SJSA1 (cell line): ENCODE measurements around the gene ANKH. TPM values are rescaled to one million over a fixed set of nuclear protein-coding genes. Genes with fewer than 3 reads are reported as not detected.

Experiments
- DNase-seq, 2 experiments: peaks; one replicate each; pipeline ENCODE4 v3.0.0-alpha.2; 2015 to 2020; ENCODE audit warnings: low spot score in 2 of 2, low read depth in 1 of 2
- H3K27ac ChIP-seq: fragments of 250-450 bp; sonication (Bioruptor Pico); 2 replicates; pipeline ENCODE4 v1.5.1; 2020; ENCODE audit warnings: mild to moderate bottlenecking, moderate library complexity
- H3K27me3 ChIP-seq: fragments of 250-450 bp; sonication (Bioruptor Pico); replicated peaks from 2 replicates; pipeline ENCODE4 v1.5.1; 2020; ENCODE audit warnings: mild to moderate bottlenecking, moderate library complexity
- H3K36me3 ChIP-seq: fragments of 250-450 bp; sonication (Bioruptor Pico); 2 replicates; pipeline ENCODE4 v1.5.1; 2020; ENCODE audit warnings: mild to moderate bottlenecking
- H3K4me1 ChIP-seq: fragments of 250-450 bp; sonication (Bioruptor Pico); replicated peaks from 2 replicates; pipeline ENCODE4 v1.6.1; 2021; ENCODE audit warnings: mild to moderate bottlenecking
- H3K4me3 ChIP-seq: fragments of 250-450 bp; sonication (Bioruptor Pico); 2 replicates; pipeline ENCODE4 v1.5.1; 2020; ENCODE audit warnings: mild to moderate bottlenecking
- H3K9me3 ChIP-seq: fragments of 250-450 bp; sonication (Bioruptor Pico); replicated peaks from 2 replicates; pipeline ENCODE4 v1.5.1; 2020; ENCODE audit warnings: mild to moderate bottlenecking
- total RNA-seq: library from RNA; depleted of rRNA; stranded (reverse); fragments of >200 nt; shearing (Covaris generic); gene quantifications from 2 replicates; pipeline ENCODE4 v1.2.3, GENCODE V29; 2014; rRNA removed

ANKH gene
- total RNA-seq, 1 experiment from 2014 or later = 13.8 TPM

GRCh38 chr5:14664270-14665100, 207.1 kb downstream of the ANKH start, which contains the start of gene OTULIN:
Gene OTULIN (plus strand): TSS chr5:14664718. CDS start chr5:14664826, 108 bp downstream.
- Histone ChIP-seq H3K36me3 (peaks cover 26% of the 10 kb centered on the region), H3K4me3 (peak within 1 kb of the TSS; percentile 97), H3K27me3 (no peaks in the 10 kb centered on the region), H3K9me3 (no peaks in the 10 kb centered on the region), H3K4me1 (peaks cover 15% of the 10 kb centered on the region), H3K27ac (peak within 1 kb of the TSS; percentile 50)
- peak; percentile 90 to 96 for DNase-seq

- peak overlapping the region; percentile 50 for H3K27ac ChIP-seq
- peak overlapping the region; percentile 97 for H3K4me3 ChIP-seq
- peaks cover 26% of the 10 kb centered on the region for H3K36me3 ChIP-seq
- peaks cover 15% of the 10 kb centered on the region for H3K4me1 ChIP-seq
- H3K9me3 ChIP-seq = no peaks in the 10 kb centered on the region
- peak in 1 of 2 experiments; percentile 53 for DNase-seq
- H3K27me3 ChIP-seq = no peaks in the 10 kb centered on the region
These were observed 207.8 kb downstream of the ANKH start for GRCh38 chr5:14663734-14664269.

DNA sequence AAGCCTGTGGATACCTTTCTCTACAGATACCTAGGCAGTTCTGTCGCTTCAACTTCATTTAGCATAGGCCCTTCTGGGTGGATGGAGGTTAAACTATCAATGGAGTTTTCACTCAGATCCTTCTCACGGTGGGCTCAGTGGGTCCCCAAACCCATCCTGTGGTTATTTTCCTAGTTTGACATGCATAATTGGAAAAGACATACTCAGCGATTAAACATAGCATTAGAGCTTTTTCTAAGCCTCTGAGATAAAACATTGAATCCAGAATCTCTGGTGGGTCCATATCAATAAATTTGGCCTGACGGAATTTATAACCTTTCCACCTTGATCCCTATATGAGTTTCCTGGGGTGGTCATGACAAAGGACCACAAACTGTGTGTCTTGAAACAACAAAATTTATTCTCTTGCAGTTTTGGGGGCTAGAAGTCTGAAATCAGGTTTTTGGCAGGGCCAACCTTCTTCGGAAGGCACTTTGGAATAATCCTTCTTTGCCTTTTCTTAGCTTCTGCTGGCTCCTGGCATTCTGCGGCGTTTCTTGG, 208.8 kb downstream of the ANKH start:
- H3K4me1 ChIP-seq = peaks cover 15% of the 10 kb centered on the region
- H3K4me3 ChIP-seq = no peak overlapping the region
- no peaks in the 10 kb centered on the region for H3K27me3 ChIP-seq
- H3K9me3 ChIP-seq = no peaks in the 10 kb centered on the region
- no peak overlapping the region for H3K27ac ChIP-seq
- no peak for DNase-seq
- H3K36me3 ChIP-seq = peaks cover 18% of the 10 kb centered on the region

- Histone ChIP-seq H3K27me3 (no peaks in the 10 kb centered on the region), H3K4me1 (peaks cover 12% of the 10 kb centered on the region), H3K36me3 (peaks cover 9% of the 10 kb centered on the region), H3K27ac (no peak overlapping the region), H3K4me3 (no peak overlapping the region), H3K9me3 (no peaks in the 10 kb centered on the region)
- no peak for DNase-seq
These were observed 210.7 kb downstream of the ANKH start for GRCh38 chr5:14660833-14661232.

DNA sequence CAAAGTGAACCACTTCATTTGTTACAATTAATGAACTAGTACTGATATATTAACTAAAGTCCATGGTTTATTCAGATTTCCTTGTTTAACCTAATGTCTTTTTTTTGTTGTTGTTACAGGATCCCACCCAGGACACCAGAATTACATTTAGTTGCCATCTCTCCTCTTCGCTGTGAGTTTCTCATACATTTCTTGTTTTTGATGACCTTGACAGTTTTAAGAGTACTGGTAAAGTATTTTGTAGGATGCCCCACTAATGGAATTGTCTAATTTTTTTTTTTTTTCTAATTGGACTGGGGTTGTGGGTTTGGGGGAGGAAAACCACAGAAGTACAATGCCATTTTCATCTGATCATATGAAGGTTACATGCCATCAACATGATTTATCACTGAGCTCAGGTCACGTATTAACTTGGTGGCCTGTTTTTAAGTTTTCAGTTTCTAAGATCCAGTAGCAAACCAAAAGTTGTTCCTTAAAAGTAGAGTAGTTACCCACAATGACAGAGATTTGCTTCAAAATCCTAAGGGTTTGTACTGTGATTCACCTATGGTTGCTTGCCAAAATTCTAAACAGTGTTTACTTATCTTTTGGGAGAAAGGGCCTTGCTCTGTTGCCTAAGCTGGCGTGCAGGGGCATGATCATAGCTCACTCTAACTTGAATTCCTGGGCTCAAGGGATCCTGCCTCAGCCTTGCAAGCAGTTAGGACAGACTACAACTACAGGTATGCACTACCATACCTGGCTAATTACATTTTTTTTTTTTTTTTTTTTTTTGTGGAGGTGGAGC, 211.6 kb downstream of the ANKH start:
- Histone ChIP-seq H3K27me3 (0 out of 2 replicates have a peak, but pooled peaks cover 4% of the 10 kb centered on the region), H3K4me3 (no peak overlapping the region), H3K27ac (no peak overlapping the region), H3K36me3 (peaks cover 9% of the 10 kb centered on the region), H3K9me3 (no peaks in the 10 kb centered on the region), H3K4me1 (peaks cover 7% of the 10 kb centered on the region)
- no peak for DNase-seq

- Histone ChIP-seq H3K9me3 (no peaks in the 10 kb centered on the region), H3K4me3 (no peak overlapping the region), H3K36me3 (no peaks in the 10 kb centered on the region), H3K27me3 (0 out of 2 replicates have a peak, but pooled peaks cover 5% of the 10 kb centered on the region), H3K4me1 (no peaks in the 10 kb centered on the region), H3K27ac (no peak overlapping the region)
- DNase-seq = no peak
These were observed 214.7 kb downstream of the ANKH start for GRCh38 chr5:14656898-14657297.

- no peaks in the 10 kb centered on the region for H3K36me3 ChIP-seq
These were observed 216.3 kb downstream of the ANKH start for GRCh38 chr5:14655146-14655741.

More at GRCh38 chr5:14655146-14655741, 216.3 kb downstream of the ANKH start:
- no peaks in the 10 kb centered on the region for H3K4me1 ChIP-seq
- H3K27ac ChIP-seq = no peak overlapping the region
- H3K4me3 ChIP-seq = no peak overlapping the region
- H3K27me3 ChIP-seq = 0 out of 2 replicates have a peak, but pooled peaks cover 8% of the 10 kb centered on the region
- no peak for DNase-seq
- H3K9me3 ChIP-seq = no peaks in the 10 kb centered on the region

Other genes with a start within 250 kb of the ANKH start
- gene OTULIN, start 207.1 kb downstream of the ANKH start, total RNA-seq = 44.6 and 47.0 TPM in 2 replicates